Thymus (tissue), 11 donors: Measurements from ENCODE around the gene ATP5F1A. TPM values are rescaled to one million over a fixed set of nuclear protein-coding genes. Genes with fewer than 3 reads are reported as not detected.
A peak's percentile ranks its signal among the peaks of the same experiment; 100 is the strongest.
"Not testable (repeated sequence)": the region's sequence is repeated elsewhere in the genome, so short reads cannot be mapped to it uniquely, and the experiment has no call there.

ENCODE experiments used
- DNase-seq, 9 donors: peaks; one replicate each; pipeline ENCODE4 v3.0.0-alpha.2; 2013; ENCODE audit warnings: low spot score in 9 of 9, low read depth in 6 of 9, missing footprints in 1 of 9
- H3K27ac ChIP-seq, 2 donors: one replicate each; pipeline ENCODE4 v1.5.1; 2013; ENCODE audit warnings: control low read depth in 1 of 2, low read depth in 1 of 2, low read length in 1 of 2, mild to moderate bottlenecking in 1 of 2, moderate library complexity in 1 of 2
- H3K27me3 ChIP-seq, 2 donors: one replicate each; pipeline ENCODE4 v1.5.1; 2013; ENCODE audit warnings: low read length in 1 of 2; ENCODE audit not compliant: control insufficient read depth in 2 of 2, insufficient read depth in 1 of 2
- H3K36me3 ChIP-seq, 2 donors: one replicate each; pipeline ENCODE4 v1.5.1; 2013; ENCODE audit warnings: low read length in 1 of 2, mild to moderate bottlenecking in 1 of 2, moderate library complexity in 1 of 2; ENCODE audit not compliant: control insufficient read depth in 2 of 2, insufficient read depth in 2 of 2
- H3K4me1 ChIP-seq, 2 donors: one replicate each; pipeline ENCODE4 v1.5.1; 2013; ENCODE audit warnings: low read length in 2 of 2; ENCODE audit not compliant: control insufficient read depth in 2 of 2, insufficient read depth in 2 of 2
- H3K4me3 ChIP-seq, 2 donors: one replicate each; pipeline ENCODE4 v1.5.1; 2013; ENCODE audit warnings: low read length in 2 of 2, control low read depth in 1 of 2, mild to moderate bottlenecking in 1 of 2
- H3K9me3 ChIP-seq, 2 donors: one replicate each; pipeline ENCODE4 v1.5.1; 2013; ENCODE audit warnings: low read length in 1 of 2, mild to moderate bottlenecking in 1 of 2; ENCODE audit not compliant: control insufficient read depth in 2 of 2, insufficient read depth in 1 of 2
- WGBS: extraction: QIAGEN DNeasy Blood & Tissue Kit; methylation state at CpG from one replicate; pipeline ENCODE4 v1.1.7; 2013; 5-methylcytosine and 5-hydroxymethylcytosine counted together
- polyA plus RNA-seq: library from polyadenylated mRNA; stranded (reverse); fragments of 200-250 nt; gene quantifications from one replicate; pipeline ENCODE4 v1.2.3, GENCODE V29; 2013
- total RNA-seq: library from RNA; stranded (reverse); fragments of 120-200 nt; gene quantifications from one replicate; pipeline ENCODE4 v1.2.4, GENCODE V29; 2013
- donor health status: healthy.

ATP5F1A gene
- total and polyA plus RNA-seq, 2 donors: 272 to 583 TPM

- WGBS: 97% methylated on average over 4 of the region's 4 CpGs
- H3K27me3 ChIP-seq, H3K4me3 ChIP-seq, H3K9me3 ChIP-seq, H3K4me1 ChIP-seq, DNase-seq, H3K27ac ChIP-seq: not testable (repeated sequence)
- peaks cover 29 to 59% of the 10 kb centered on the region in 2 donors for H3K36me3 ChIP-seq
These were observed 28.5 kb upstream of the ATP5F1A start for GRCh38 chr18:46126625-46127024.

GRCh38 chr18:46113751-46114150, 15.7 kb upstream of the ATP5F1A start:
- H3K36me3 ChIP-seq: peaks cover 28 to 34% of the 10 kb centered on the region in 2 donors

GRCh38 chr18:46110406-46110805, 12.3 kb upstream of the ATP5F1A start:
- DNase-seq: no peak
- WGBS: 98% methylated on average over 3 of the region's 3 CpGs
- peaks cover 26 to 33% of the 10 kb centered on the region in 2 donors for H3K36me3 ChIP-seq

More at GRCh38 chr18:46113751-46114150, 15.7 kb upstream of the ATP5F1A start:
- Histone ChIP-seq H3K27ac (no peak overlapping the region), H3K4me1 (no peaks in the 10 kb centered on the region), H3K27me3 (no peaks in the 10 kb centered on the region), H3K9me3 (no peaks in the 10 kb centered on the region), H3K4me3 (no peak overlapping the region)
- WGBS: 99% methylated on average over 1 of the region's 1 CpG
- no peak for DNase-seq

GRCh38 chr18:46109386-46109785, 11.3 kb upstream of the ATP5F1A start:
- Histone ChIP-seq H3K36me3 (peaks cover 17 to 26% of the 10 kb centered on the region in 2 donors), H3K4me1 (peaks cover 0 to 3% of the 10 kb centered on the region in 2 donors), H3K4me3 (no peak overlapping the region), H3K27ac (no peak overlapping the region), H3K9me3 (no peaks in the 10 kb centered on the region), H3K27me3 (no peaks in the 10 kb centered on the region)
- DNase-seq: no peak
- 98% methylated on average over 5 of the region's 5 CpGs for WGBS

More at GRCh38 chr18:46110406-46110805, 12.3 kb upstream of the ATP5F1A start:
- H3K4me1 ChIP-seq: no peaks in the 10 kb centered on the region
- no peak overlapping the region for H3K27ac ChIP-seq
- no peaks in the 10 kb centered on the region for H3K27me3 ChIP-seq
- H3K4me3 ChIP-seq: no peak overlapping the region
- no peaks in the 10 kb centered on the region for H3K9me3 ChIP-seq

- Histone ChIP-seq H3K27me3 (no peaks in the 10 kb centered on the region), H3K27ac (peak within 1 kb of the TSS; percentile 69 to 79), H3K4me1 (peaks cover 0 to 7% of the 10 kb centered on the region in 2 donors), H3K4me3 (peak within 1 kb of the TSS; percentile 87 to 95), H3K9me3 (no peaks in the 10 kb centered on the region), H3K36me3 (peaks cover 7 to 9% of the 10 kb centered on the region in 2 donors)
- DNase-seq: peak in 8 of 9 donors; percentile 40 to 88 (median 72)
- WGBS: under 1% methylated on average over 57 of the region's 57 CpGs
These were observed 6.2 kb upstream of the ATP5F1A start, which contains the start of gene HAUS1 for GRCh38 chr18:46104128-46104911. Gene HAUS1, plus strand, starts transcription at chr18:46104385. Its CDS starts 27 bp downstream, at chr18:46104412.

- no peak overlapping the region for H3K4me3 ChIP-seq
- peaks cover 15 to 20% of the 10 kb centered on the region in 2 donors for H3K4me1 ChIP-seq
- no peaks in the 10 kb centered on the region for H3K27me3 ChIP-seq
- WGBS: 98% methylated on average over 8 of the region's 8 CpGs
- DNase-seq: no peak
- no peak overlapping the region for H3K27ac ChIP-seq
- peaks cover 0 to 8% of the 10 kb centered on the region in 2 donors for H3K36me3 ChIP-seq
- no peaks in the 10 kb centered on the region for H3K9me3 ChIP-seq
These were observed 1.4 kb upstream of the ATP5F1A start for GRCh38 chr18:46099463-46099862.

GRCh38 chr18:46098616-46098933, 479 bp upstream of the ATP5F1A start:
- peaks cover 7 to 15% of the 10 kb centered on the region in 2 donors for H3K36me3 ChIP-seq

GRCh38 chr18:46097431-46097800, 680 bp downstream of the ATP5F1A start:
- peaks cover 15 to 16% of the 10 kb centered on the region in 2 donors for H3K4me1 ChIP-seq

More at GRCh38 chr18:46098616-46098933, 479 bp upstream of the ATP5F1A start:
- Histone ChIP-seq H3K27me3 (no peaks in the 10 kb centered on the region), H3K4me1 (peaks cover 15 to 16% of the 10 kb centered on the region in 2 donors), H3K27ac (peak overlapping the region; percentile 57 to 91), H3K9me3 (no peaks in the 10 kb centered on the region), H3K4me3 (peak overlapping the region; percentile 77 to 82)
- WGBS: 43% methylated on average over 16 of the region's 16 CpGs
- peak in 1 of 9 donors; percentile 36 for DNase-seq

GRCh38 chr18:46096651-46097300, 1.3 kb downstream of the ATP5F1A start:
- peaks cover 21 to 31% of the 10 kb centered on the region in 2 donors for H3K36me3 ChIP-seq
- H3K9me3 ChIP-seq: no peaks in the 10 kb centered on the region
- peak in 1 of 9 donors; percentile 1 for DNase-seq
- peak overlapping the region; percentile 77 to 82 for H3K4me3 ChIP-seq
- WGBS: 70% methylated on average over 22 of the region's 22 CpGs
- peaks cover 15 to 16% of the 10 kb centered on the region in 2 donors for H3K4me1 ChIP-seq
- H3K27ac ChIP-seq: peak overlapping the region; percentile 91 to 95
- H3K27me3 ChIP-seq: no peaks in the 10 kb centered on the region

More at GRCh38 chr18:46097431-46097800, 680 bp downstream of the ATP5F1A start:
- H3K27ac ChIP-seq: peak overlapping the region; percentile 91 to 95
- H3K27me3 ChIP-seq: no peaks in the 10 kb centered on the region
- no peaks in the 10 kb centered on the region for H3K9me3 ChIP-seq
- H3K4me3 ChIP-seq: peak overlapping the region; percentile 77 to 82
- peak in 4 of 9 donors; percentile 34 to 74 (median 52) for DNase-seq
- under 1% methylated on average over 8 of the region's 8 CpGs for WGBS
- H3K36me3 ChIP-seq: peaks cover 16 to 25% of the 10 kb centered on the region in 2 donors
